Stimulated activated naive CD4-positive, alpha-beta T cell treated with Interleukin-2 at 50 U/mL for 16 hours (primary cell): Measurements from ENCODE around the gene EPB41L4B.
"Not testable (repeated sequence)": the region's sequence is repeated elsewhere in the genome, so short reads cannot be mapped to it uniquely, and the experiment has no call there.

ENCODE experiments used
- DNase-seq: peaks from one replicate; lab custom pipeline; 2025; lab: John Stamatoyannopoulos, UW

Gene EPB41L4B

DNA sequence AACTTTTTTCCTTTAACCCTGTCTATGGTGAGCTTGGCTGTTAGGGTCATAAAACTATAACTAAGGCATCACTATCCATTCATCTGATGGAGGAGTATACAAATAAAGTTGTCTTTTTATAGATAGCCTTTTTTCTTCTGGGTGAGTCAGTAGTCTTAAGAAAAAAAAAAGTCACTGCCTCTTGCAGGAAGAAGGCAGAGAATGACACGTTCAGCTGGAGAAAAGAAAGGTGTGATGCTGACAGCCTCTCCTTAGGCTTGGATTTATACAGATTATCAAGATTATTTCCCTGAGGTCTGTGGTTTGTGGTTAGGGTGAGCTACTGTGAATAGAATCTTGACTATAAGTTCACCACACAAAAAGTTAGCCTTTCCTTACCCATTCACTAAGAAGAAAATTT, 23.0 kb downstream of the EPB41L4B start:
- DNase-seq = no peak

DNA sequence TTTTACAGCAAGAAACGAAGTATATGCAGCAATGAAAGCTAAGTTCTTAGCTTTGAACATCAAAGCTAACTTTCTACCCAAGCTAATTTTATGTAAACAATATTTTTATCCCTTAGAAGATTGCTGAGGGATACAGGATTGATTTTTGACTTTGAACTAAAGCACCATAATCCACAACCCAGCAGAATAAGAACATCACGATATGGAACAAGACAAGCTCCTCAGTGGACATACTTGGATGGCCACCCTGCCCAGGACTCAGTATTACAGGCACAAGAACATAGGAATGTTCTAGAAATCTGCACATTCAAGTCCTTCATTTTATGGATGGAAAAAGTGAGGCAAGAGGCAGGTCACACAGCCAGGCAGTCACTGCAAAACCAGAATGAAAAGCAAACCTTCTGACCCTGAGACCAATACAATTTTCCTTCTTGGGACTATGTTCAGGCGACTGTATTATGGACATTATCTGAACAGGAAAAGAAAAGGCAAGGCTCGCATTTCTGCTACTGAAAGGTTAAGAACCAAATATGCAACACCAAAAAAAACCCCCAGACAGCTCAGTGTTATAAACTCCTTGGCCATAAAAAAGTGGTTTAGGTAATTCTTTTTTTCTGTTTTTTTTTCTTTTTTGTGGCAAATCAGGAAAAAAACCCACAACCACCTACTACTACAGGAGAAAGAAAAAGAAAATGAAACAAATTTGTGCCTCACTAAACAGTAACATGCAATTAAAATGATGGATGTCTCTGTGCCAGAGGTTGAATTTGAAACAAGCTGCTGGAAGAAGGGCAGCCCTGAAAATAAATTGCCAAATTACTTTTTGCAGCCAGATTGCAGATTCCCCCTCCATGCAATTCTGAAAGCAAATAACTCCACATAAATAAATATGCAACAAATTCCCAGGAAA, 25.4 kb downstream of the EPB41L4B start:
- no peak for DNase-seq

DNA sequence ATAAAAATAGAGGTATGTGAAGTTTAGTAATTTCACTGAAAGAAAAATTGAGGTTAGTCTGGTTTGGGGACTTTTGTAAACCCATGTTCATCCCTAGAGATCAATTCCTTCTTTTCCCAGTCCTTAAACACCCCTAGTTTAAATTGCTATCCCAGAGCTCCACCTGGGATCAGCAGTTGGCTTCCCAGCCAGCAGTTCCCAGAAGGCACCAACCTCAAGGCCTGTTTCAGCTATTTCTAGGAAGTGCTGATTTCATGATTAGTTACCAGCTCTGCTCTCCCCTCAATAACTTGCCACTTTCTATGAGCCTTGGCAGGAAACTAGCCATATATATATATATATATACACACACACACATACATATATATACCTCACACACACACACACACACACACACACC, 30.5 kb downstream of the EPB41L4B start:
- no peak for DNase-seq

DNA sequence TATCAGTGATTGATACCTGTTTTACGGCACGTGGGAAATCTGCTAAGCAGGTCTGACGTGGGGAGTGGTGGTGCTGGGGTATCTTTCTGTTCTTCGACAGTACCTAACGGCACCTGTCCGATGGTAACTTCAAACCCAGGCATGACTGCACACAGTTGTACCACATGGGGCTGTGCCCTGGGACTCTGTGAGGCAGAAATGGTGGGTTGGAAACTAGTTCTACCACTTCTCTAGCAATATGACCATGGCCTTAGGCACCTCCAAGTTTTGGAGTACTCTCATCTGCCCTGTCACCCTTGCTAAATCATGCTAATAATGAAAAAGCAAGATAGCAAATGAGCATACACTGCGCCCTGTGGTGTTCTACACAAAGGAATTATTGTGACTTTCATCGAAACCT, 30.9 kb downstream of the EPB41L4B start:
- DNase-seq = no peak

DNA sequence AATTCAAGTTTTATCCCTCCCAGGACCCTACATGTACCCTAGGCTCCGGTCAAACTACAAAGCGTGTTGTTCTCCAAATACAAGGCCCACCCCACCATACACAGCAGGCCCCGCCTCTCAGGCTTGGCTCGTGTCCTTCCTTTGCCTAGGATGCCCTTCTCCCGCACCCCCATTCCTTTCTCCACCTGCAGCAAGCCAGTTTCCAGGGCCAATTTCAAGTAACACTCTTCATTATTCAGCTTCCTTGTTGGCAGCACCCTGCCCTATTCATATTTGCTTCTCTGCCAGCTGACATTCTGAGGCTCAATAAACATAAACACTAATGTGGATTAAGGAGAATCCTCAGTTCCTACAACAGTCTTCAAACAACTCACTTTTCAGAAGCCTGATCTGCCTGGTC, 31.7 kb downstream of the EPB41L4B start:
- DNase-seq = no peak

DNA sequence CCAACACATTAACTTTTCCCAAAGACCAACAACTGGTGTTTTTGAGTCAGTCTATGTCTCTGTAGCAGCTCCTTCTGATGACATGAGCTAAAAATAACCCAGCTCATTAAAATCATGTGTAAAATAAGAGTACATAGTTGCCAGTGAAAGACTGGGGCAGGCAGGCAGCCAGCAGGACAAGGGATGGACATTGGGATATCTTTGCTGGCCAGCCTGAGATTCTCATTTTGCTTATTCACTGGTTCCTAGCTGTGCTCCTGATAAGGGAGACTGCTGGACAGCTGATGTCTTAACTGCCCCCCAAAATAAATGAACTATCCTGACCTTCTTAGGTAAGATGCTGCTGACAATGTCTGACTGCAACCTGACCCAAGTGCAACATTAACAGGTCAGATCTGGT, 33.9 kb downstream of the EPB41L4B start:
- no peak for DNase-seq

DNA sequence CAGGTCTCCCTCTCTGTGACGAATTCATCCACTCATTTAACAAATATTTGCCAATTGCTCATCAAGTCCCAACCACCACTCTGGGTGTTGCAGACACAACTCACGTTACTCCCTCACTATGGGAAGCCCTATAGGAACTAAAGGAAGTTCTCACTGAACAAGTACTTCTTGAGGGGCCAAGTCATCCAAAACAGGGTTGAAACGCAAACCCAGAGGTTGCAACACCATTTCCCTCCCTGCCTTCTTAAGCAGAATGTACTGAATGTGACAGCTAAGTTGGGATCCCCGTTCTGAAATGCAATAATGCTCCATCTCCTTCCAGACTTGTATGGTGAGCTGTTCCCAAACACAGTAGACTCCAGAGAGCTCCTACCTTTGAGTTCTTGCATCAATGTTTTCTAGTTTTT, 34.3 kb downstream of the EPB41L4B start:
- DNase-seq = no peak

DNA sequence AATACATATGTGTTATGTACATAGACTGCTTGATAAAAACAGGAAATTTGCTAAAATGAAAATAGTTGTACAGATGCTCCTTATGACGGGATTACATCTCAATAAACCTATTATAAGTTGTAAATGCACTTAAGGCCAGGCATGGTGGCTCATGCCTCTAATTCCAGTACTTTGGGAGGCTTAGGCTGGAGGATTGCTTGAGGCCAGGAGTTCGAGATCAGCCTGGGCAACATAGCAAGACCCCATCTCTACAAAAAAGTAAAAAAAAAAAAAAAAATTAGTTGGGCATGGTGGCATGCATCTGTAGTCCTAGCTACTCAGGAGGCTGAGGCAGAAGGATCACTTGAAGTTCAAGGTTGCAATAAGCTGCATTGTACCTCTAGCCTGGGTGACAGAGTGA, 37.2 kb downstream of the EPB41L4B start:
- DNase-seq = not testable (repeated sequence)

DNA sequence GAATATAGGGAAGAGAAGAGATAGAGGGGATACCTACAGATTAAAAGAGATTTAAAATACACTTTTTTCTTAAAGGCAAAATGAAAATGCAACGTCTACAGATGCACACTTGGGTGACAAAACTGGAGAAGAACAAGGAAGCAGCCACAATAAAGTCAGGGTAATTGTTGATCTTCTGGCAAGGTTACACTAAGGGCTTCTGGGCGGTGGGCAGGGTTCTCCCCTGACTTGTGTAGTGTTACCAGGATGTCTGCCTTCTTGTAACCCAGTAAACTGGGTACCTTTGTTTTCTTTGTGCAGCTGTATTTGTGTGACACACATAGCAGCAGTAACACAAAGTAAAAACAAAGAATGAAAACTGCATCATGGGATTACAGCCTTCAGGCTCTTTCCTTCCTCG, 37.8 kb downstream of the EPB41L4B start:
- no peak for DNase-seq

DNA sequence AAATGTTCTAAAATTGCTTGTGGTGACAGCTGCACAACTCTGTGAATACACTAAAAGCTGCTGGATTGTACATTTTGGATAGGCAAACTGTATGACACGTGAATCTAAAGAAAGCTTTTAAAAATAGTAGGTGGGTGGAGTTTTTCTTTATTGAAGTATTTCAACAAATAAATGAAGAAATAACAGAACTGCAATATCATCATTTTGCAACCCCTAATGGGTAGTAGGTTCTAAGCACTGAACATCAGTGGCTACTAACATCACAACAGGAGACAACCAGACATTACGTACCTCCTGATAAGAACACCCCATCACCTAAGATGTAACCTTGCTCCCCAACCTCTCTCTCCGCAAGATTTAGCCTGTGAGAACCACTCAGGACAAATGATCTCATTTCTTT, 38.6 kb downstream of the EPB41L4B start:
- no peak for DNase-seq

DNA sequence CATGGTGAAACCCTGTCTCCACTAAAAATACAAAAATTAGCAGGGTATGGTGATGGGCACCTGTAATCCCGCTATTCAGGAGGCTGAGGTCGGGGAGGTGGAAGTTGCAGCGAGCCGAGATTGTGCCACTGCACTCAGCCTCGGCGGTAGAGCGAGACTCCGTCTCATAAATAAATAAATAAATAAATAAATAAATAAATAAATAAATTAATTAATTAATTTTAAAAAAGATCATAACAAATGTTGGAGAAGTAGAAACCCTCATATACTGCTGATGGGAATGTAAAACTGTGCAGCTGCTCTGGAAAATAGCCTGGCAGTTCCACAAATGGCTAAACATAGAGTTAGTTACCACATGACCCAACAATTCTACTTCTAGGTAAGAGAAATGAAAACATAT, 39.3 kb downstream of the EPB41L4B start:
- DNase-seq = no peak

DNA sequence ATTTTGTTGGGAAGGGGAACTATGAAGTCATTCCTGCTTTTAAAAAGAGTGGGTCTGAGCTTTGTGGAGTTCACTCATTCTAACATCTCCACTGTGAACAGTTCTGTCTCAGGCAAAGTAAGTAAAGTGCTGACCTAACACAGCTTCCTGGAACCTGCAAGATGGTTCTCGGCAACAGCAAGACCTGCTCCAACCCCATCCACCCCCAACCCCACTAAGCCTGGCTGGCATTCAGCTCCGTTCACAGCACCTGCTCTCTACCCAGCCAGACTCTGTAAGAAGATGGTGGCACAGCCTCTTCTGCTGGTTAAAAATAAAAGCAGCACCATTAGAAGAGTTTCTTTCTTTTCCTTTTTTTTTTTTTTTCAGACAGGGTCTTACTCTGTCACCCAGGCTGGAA, 42.0 kb downstream of the EPB41L4B start:
- no peak for DNase-seq

DNA sequence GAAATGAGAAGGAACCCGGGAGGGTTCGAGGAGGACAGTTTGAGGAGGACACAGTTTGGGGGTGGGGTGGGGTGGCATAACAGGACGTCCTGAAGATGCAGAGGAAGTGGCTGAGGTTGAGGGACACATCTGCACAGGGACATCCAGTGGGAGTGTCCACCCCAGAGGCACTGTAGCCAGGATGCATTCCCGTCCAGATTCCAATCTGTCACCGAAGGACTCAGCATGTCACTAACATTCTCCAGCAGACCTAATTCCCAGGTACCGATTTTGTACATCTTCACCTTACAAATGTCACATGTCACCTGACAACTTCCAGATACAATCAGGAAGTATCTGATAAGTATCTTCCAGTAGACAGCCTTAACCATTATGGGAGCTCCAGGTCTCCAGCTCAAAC, 42.6 kb downstream of the EPB41L4B start:
- no peak for DNase-seq

DNA sequence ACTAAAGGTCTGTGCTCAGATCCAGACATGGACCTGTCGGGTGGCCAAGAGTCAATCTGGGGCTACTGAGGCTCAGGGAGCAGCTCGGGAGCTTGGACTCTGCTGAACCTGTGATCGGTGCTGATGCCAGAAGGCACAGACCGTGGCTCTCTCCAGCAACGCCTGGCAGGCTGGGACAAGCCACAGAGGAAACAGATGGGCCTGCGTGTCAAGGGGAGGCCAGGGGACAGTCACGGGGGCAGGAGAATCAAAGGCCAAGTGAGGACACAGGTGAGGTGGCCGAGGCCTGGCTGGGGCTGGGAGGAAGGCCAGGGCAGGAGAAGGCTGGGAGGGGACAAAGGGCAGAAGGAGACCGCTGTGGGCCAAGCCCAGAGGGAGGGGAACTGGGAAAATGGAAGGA, 43.4 kb downstream of the EPB41L4B start:
- no peak for DNase-seq

DNA sequence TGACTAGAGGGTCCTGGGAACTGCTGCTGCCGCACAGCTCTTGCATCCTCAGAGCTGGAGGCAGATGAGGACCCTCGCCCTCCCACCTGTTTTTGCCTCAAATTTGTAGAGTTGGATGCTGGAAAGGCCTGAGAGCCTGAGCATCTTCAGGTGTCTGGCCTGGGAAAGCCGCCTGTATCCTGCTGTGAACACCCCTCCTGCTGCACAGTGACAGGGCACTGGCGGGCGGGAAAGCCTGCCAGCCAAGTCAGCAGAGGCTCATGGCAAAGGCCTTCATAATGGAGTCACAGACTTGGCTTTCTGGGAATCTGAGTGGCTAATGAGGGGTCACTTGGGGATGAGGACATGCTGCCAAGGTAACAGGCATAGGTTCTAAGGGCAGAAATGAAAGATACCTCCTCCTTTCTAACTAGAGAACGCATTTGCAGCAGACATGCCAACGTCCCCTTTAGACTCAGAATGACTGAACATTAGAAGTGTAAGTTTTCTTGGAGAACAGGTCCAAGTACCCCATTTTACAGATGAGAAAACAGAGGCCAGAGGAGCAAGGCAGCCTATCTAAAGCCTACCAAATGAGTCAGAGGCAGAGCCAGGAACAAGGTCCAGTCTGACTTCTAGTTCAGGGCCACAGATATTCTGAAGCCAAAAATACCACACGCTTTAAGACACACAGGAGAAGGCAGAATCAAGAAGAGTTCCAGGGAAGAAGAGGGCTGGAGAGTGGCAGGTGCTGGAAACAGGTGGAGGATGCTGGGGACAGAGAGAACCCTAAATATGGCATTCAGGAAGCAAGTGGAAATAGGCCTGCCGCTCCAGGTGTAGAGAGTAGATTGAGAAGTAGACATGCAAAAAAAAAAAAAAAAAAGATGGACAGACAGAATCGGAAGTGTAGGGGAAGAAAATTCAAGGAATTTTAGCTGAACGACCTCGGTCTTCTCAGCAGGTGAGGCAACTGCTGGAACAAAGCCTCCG, 44.1 kb downstream of the EPB41L4B start:
- no peak for DNase-seq

DNA sequence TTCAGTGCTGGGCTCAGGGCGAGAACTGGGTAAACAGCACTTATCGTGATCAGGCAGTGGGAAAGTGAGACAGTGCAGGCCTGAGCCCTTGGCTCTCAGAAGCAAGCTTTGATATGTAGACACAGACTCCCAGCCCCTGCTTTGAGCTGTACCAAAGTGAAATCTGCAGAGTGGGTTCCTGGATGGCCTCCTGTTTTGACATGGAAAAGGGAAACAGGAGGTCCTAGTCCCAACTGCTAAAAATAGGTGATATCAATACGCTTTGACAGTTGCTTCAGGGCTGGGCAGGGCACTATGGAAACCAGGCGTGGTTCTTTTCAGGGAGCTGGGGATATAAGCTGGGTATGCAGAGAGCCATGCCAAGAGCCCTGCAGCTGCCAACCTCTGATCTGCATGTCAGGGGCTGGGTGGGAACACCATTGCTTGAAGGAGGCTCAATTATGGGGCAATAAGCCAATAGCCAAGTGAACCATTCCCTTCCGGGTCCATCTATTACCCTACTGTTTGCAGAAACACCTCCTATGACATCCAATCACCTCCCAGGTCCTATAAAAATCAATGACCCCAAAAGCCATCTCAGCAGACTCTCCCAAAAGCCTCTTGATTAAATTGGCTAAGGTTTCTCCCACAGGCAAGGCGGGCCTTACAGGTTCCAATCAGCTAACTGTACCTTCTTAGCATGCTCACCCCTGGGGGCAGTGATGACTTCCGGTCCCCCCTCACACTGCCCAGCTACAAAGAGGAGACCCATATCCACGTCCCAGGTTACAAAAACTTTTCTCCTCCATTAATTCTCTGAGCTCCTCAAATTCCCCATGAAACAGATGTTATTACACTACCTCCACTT, 45.8 kb downstream of the EPB41L4B start:
- no peak for DNase-seq

DNA sequence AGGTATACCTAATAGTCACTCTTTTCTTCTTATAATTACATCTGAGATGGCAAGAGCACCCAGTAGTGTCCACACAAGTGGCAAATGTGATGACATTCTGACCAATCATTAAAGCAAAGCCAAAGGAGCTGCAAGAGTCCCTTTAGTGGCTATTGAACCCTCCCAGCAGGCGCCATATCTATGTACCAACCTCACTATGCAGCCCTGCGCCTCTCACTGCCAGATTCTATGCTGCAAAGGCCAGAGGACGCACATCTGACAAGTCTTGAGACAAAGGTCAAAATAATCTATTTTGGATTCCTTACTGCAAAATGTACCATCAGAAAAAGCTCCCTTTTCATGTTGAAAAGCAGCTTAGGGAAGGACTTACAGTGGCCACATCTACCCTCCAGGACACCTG, 47.0 kb downstream of the EPB41L4B start:
- no peak for DNase-seq

DNA sequence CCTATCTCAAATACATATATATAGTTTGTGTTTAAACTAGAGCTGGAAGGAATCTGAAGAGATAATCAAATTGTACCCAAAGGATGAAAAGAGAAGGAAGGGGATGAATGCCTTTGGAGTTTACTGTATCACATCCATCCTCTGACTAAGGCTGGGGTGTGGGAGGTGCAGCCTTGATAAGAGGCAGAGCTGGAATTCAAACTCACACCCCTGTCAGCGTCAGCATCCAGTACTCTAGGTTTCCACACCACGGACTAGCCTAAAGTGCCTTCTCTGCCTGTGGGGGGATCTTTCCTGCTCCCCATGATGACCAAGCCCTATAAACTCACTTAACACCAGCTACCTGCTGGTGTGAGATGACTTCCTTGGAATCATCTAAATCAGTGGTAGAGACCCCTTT, 48.1 kb downstream of the EPB41L4B start:
- DNase-seq = no peak

DNA sequence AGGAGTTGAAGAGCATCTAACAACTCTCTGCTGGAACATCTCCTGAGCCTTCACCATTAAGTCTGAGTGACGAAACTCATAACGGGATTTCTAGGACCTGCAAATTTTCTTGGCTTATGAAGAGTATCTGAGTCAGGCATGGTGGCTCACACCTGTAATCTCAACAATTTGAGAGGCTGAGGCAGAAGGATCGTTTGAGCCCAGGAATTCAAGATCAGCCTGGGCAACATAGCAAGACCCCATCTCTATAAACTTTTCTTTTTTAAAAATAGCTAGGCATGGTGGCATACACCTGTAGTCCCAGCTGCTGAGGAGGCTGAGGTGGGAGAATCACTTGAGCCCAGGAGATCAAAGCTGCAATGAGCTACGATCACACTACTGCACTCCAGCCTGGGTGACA, 48.8 kb downstream of the EPB41L4B start:
- no peak for DNase-seq

DNA sequence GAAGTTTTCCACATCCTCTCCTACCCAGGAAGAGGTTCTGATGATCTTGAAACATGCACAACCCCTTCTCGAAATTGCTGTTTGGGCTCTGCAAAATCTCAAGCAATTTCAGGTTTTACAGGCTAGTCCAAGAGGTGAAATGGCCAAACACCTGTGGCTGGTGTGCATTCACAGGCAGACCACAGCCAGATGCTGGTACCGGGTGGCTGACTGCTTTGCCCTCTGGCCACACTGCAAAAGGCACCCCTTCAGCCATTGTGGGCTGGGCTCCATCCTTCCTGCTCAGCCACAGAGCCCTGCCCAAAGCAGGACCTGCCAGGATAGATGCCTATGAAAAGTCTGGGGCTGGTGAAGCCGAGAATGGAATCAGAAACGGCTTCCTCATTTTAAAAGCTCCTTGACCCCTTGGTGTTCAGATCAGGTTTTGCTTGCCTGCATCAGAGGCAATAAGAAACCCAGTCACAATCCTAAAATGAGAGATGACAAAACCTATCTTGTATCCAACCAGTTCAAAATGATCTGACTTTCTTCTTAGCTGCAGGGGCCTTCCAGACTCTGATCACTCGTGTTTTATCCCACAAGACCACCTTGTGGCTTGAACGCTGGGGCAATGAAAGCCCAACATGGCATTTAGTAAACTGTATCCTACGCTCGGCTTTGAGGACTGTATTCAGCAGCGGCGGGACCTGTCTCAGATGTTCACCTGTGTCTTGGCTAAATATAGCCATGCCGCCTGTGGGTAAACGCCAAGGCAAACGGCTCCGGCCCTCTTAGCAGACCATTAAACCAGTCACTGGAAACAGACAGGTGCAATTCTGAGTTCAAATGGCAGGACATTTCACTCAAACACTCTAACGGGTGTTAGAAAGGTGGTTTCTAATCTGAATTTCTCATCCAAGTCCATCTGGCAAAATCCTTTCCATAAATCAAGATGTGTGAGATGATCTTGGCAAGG, 49.6 kb downstream of the EPB41L4B start:
- no peak for DNase-seq

DNA sequence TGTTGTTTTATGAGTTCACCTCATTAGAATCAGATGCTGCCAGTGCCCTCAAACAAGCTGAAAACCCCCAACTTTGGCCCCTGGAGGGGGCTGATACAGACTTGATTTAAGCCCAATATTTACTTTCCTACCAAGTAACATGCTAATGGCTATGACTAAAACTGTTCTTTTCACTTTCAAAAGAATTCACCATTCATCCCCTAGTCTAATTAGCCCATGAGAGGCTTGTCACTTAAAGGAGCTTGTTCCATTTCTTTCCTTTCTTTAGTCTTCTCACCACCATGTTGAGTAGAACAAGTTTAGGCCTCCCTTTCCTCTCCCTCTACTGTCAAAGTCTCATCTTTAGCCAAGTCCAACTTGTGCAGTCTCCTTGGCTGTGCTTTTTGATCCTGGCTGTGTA, 50.4 kb downstream of the EPB41L4B start:
- no peak for DNase-seq
